CD4-positive, alpha-beta T cell treated with Interleukin-21 for 1 hour (primary cell): Measurements from ENCODE around the gene WDR6.
"Not testable (repeated sequence)": the region's sequence is repeated elsewhere in the genome, so short reads cannot be mapped to it uniquely, and the experiment has no call there.

Source experiments
- DNase-seq: peaks from one replicate; pipeline ENCODE4 v3.0.0-alpha.2; 2020

WDR6 gene

DNA sequence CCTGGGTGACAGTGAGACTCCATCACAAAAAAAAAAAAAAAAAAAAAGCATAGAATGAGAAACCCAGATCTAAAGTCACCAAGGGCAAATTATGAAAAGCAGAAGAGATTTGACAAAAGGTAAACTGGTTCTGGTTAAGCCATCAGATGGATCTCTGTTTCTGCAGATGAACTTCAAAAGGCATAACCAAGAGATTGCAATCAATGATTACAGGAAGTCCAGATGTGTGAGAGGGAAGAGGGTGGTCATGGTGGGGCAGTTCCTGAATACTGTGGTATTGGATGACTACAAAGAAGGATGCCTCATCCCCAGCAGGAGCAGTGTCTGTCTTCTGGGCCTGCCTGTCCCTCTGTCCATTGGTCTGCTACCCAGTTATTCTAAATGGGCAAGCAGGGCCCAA is 13.4 kb upstream of the WDR6 start:
- DNase-seq: no peak

- DNase-seq: no peak
Measured at GRCh38 chr3:48996640-48997039, 10.6 kb upstream of the WDR6 start.

DNA sequence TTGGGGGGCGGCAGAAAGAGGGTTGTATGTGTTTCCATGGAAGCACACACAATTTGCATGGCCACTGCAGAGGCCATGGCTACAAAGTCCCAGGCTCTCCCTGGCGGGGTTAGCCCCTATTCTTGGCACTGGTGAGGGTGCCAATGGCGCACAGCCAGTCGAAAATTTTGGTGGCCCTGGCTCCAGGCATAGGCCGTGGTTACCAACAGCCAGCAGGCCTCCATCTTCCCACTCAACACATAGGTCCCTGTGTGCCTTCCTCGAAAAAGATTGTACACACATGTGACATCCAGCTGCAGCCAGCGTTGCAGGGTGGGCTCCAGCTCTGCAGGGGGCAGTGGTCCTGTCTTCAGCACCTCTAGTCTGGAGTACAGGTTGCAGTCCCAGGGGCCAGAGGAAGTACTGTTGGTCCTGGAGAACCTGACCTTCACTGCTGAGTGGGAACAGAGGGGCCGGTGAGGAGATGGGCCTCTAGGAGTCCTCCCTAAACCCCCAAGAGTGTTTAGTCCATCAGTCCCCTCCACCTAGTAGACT is 10.0 kb upstream of the WDR6 start:
- DNase-seq: no peak

DNA sequence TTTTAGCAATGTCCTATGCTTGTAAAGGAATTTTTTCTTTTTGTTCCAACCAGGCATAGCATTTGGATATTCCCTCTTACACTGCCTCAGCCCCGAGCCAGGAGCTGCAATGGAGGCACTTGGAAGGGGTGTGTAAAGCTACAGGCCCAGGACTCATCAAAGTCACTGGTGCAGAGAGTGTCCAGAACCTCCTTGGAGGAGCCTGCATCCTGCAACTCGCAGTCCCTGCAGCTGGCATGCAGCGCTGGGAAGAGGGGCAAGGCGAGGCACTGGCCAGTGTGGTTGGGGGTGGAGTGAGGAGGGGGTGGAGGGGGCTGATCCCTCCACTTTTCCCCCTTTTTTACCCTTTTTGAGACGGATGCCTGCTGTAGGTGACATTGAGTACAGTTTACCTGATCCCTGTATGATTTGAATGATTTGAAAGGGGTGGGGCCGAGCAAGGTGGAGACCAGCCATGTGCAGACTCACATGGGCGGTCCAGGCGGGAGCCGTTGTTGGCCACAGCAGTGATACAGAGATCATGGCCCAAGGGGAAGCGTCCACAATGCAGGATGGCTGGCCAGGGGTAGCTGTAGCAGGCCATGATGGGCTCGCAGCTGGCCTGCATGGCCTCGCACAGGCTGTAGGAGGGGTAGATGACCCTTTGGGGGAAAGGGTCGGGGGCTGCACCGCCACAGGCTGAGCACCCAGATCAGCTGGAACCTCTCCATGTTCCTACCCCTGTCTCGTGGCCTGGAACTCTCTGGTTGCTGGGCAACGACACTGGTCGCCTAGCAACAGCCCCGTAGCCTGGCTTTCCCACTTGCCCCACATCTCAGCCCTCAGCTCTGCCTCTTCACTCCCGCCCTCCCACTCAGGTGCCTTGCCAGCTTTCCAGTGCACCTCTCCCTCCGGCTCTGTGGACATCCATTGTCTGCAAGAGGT is 9.2 kb upstream of the WDR6 start:
- DNase-seq: no peak

GRCh38 chr3:48999085-48999858 is 7.9 kb upstream of the WDR6 start:
- no peak for DNase-seq

GRCh38 chr3:49001155-49001554 is 6.0 kb upstream of the WDR6 start:
- DNase-seq: no peak

DNA sequence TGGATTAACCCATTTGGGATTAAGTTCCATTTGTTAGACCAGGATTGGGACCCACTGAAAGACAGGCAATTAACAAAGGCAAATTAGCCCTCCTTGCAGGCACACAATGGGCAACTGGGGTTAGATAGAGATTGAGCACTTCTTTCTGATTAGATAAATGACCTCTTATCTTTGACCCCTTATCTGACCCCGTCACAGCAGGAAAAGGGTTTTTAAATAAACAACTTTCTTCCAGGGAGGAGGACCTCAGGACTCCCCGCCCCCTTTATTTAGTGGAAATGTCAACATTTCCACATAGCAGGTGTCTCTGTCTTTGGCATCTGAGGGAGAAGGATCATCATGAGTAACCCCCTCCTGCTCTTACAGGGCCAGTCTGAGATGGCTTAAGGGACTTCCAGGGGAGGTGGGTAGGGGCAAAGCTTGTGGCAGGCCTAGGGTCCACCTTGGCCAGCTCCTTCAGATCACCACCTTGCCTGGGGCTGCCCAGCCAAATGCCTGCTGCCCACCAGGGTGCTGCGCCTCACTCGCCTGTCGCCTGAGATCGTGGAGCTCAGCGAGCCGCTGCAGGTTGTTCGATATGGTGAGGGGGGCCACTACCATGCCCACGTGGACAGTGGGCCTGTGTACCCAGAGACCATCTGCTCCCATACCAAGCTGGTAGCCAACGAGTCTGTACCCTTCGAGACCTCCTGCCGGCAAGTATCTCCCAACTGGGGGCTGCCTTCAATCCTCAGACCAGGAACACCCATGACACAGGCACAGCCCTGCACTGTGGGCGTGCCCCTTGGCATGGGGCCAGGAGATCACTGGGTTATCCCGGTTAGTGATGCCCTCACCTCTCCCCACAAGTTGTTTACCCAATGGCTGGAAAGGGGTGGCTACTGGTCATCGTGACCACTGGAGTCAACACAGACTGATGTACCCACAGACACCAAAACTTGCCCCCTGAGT is 2.6 kb upstream of the WDR6 start:
- DNase-seq: no peak

DNA sequence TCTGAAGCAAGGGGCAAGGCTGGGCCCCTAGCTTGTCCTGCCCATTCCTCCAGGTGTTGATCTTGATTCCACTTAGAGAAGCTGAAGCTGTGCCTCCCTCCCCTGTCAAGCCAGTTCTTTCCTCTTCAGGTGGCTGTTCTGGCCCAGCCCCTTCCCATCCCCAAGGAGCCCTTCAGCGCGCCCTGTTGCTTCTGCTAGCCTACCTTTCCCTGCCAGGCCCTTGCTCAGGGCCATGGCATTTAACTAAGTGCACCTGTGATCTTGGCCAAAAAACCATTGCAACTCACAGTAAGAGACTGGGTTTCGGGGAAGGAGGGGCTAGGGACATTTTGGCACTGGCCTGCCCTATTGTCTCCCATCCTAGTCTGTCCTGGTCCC is 1.9 kb upstream of the WDR6 start:
- no peak for DNase-seq

DNA sequence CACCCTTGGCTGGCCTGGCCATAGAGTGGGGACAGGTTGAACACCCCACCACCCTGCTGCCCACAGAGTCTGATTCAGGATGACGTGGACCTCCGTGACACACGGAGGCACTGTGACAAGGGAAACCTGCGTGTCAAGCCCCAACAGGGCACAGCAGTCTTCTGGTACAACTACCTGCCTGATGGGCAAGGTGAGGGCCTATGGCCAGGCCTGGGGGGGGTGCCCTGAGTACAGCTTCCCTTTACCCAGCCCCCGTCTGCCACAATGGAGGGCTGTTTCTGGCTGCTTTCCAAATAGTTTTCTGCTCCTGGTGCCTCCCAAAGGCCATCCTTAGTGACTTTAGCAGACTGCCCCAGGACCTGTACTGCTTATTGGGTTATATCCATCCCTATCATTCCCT is 1.2 kb upstream of the WDR6 start:
- no peak for DNase-seq

DNA sequence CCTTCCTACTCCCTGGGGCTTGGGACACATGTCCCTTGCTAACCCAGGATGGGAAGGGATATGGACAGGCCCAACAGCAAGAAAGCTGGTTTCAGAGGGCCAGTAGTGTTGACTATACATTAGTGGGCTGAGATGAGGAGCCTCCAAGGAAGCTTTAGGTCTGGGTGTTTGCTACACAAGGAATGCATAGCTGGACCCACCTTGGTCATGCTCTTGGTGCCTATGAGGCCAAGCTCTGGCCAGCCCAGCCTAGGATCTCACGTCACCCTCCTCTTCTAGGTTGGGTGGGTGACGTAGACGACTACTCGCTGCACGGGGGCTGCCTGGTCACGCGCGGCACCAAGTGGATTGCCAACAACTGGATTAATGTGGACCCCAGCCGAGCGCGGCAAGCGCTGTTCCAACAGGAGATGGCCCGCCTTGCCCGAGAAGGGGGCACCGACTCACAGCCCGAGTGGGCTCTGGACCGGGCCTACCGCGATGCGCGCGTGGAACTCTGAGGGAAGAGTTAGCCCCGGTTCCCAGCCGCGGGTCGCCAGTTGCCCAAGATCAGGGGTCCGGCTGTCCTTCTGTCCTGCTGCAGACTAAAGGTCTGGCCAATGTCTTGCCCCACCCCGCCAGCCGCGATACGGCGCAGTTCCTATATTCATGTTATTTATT is 653 bp upstream of the WDR6 start:
- no peak for DNase-seq

DNA sequence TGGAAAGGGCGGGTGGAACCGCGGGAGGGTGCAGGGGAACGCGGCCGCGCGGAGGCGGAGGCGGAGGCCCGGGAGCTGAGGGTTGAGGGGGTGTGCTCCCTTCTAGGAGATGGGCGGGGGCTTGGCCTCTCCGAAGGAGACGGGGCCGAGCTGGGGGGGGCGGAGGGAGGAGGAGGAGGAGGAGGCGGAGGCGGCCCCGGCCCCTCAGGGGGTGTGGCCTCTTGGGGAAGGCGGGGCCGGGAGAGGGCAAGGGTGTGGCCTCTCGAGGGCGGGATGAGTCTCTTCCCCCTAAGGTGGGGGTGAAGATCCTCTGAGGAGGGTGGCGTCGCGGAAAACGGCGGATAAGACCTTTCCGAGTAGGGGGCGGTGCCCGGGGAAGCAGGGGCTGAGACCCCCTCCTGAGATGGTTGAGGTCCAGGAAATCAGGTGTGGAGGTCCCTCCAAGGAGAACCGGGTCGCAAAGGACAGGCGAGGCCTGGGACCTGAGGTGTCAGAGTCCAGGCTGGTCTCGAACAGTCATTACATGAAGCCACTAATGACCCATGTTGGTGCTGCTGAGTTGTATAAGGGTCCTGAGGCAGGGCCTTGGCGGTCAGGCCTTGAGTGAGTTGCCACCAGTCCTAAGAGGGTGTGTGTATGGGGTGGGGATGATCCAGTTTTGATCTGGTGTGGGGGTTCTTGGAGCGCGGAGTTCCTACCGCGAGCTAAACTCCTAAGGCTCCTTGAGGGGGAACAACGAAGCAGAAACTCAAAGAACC is 759 bp downstream of the WDR6 start:
- peak; percentile 92 for DNase-seq

- not testable (repeated sequence) for DNase-seq
Measured at GRCh38 chr3:49008627-49009026, 1.4 kb downstream of the WDR6 start.

GRCh38 chr3:49009396-49009795 is 2.2 kb downstream of the WDR6 start:
- DNase-seq: no peak

- DNase-seq: no peak
Measured at GRCh38 chr3:49012441-49013017, 5.3 kb downstream of the WDR6 start.

DNA sequence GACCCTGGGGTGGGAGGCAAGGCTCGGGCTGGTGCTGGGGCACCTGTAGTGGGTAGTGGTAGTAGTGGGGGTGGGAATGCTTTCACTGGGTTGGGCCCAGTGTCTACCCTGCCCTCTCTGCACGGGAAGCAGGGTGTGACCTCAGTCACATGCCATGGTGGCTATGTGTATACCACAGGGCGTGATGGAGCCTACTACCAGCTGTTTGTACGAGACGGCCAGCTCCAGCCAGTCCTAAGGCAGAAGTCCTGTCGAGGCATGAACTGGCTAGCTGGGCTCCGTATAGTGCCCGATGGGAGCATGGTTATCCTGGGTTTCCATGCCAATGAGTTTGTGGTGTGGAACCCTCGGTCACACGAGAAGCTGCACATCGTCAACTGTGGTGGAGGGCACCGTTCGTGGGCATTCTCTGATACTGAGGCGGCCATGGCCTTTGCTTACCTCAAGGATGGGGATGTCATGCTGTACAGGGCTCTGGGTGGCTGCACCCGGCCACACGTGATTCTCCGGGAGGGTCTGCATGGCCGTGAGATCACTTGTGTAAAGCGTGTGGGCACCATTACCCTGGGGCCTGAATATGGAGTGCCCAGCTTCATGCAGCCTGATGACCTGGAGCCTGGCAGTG is 6.0 kb downstream of the WDR6 start:
- DNase-seq: no peak

- DNase-seq: peak; percentile 67
Measured at GRCh38 chr3:49013738-49014660, 6.8 kb downstream of the WDR6 start.

DNA sequence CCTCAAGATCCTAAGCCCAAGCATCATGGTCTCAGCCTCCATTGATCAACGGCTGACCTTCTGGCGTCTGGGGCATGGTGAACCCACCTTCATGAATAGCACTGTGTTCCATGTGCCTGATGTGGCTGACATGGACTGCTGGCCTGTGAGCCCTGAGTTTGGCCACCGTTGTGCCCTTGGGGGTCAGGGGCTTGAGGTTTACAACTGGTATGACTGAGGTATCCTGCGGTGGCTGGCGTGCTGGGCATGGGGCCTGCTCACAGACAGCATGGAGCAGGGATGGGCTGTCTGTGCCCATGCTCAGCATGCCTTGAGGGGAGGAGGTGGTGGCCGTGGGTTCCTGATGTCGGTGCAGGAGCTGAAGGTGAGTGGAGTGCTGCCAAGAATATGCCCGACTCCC is 7.9 kb downstream of the WDR6 start:
- DNase-seq: no peak

GRCh38 chr3:49015765-49016164 is 8.6 kb downstream of the WDR6 start:
- DNase-seq: no peak
